HG03108 (cell line): ENCODE measurements around the gene ZDHHC5.
A peak's percentile ranks its signal among the peaks of the same experiment; 100 is the strongest.
"Not testable (repeated sequence)": the region's sequence is repeated elsewhere in the genome, so short reads cannot be mapped to it uniquely, and the experiment has no call there.

Source experiments
- ATAC-seq: cut with Tn5 transposase; IDR thresholded peaks from one replicate; pipeline ENCODE4 v1.9.1; 2021; ENCODE audit warnings: moderate library complexity; ENCODE audit not compliant: unreplicated experiment

ZDHHC5 gene

DNA sequence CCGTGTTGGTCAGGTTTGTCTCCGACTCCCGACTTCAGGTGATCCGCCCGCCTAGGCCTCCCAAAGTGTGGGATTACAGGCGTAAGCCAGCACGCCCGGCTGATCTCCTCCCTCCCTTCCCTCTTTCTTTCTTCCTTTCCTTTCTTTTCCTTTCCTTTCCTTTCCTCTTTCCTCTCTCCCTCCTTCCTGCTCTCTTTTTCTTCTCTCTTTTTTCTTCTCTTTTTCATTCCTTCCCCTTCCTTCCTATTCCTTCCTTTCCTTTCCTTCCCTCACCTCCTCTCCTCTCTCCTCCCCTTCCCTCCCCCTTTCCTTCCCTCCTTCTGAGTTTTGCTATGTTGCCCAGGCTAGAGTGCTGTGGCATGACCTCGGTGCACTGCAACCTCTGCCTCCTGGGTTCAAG lies 3.9 kb upstream of the ZDHHC5 start:
- no peak for ATAC-seq

DNA sequence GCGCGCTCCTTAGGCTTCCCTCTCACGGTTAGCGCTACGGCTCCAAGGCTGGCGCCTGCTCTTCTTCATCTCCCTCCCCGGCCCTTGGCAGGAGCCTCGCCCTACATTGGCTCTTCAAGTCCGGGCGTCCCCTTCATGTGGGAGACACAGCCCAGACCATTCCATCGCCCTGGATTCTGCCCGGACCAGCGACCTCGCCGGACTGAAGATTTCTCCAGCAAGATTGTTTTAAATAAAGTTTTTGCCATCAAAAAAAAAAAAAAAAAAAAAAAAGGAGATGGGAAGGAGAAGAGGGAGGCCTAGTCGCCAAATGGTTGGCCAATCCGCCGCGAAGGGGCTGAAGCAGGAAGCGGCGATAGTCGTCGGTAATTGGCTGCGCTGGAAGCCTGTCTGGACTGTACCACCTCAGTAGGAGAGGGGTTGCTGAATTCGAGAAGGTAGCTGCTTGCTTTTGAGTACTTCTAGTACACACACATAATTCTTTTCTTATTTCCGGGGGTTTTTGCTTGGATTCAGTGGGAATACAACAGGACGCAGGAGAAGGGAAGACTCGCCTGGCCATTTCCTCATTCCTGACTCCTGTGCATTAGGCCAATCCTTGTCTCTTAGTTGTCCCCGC lies 688 bp upstream of the ZDHHC5 start:
- peak; percentile 62 for ATAC-seq

DNA sequence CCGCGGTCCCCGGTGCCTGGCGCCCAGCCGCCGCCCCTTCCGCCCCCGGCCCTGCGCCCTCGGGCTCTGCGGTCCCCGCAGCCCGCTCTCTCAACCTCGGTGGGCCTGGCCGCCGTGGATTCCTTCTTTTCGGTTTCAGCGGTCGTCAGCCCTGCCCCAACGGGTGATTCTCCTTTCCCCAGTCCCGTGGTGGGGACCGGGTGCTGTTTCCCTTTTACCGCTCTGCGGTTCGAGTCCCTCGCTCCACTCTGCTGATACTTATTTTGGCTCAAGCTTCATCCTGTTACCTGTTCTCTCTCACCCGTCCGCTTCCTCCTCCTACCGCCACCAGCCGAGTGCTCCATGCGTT lies 494 bp downstream of the ZDHHC5 start:
- no peak for ATAC-seq

DNA sequence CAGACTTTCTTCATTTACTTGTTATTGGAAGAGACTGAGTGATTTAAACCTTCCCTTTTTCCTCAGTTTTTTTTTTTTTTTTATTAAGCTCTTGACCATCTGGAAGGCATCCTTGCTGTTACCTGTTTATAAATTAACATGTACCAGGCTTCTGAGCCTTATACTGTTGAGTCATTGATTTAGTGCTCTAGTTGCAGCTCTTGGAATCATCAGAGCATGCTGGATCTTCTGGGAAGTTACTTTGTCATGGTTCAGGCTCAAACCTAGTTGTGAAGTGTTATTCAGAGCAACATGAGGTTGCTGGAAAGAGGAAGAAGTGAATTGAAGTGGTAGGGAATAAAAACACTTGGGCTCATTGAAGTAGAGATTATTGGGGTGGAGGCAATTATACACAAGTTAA lies 6.3 kb downstream of the ZDHHC5 start:
- ATAC-seq = no peak

GRCh38 chr11:57675176-57675941 lies 7.4 kb downstream of the ZDHHC5 start:
- ATAC-seq = no peak

GRCh38 chr11:57679396-57679795 lies 11.5 kb downstream of the ZDHHC5 start:
- ATAC-seq = no peak

- no peak for ATAC-seq
Observed at GRCh38 chr11:57680552-57680874, 12.6 kb downstream of the ZDHHC5 start.

DNA sequence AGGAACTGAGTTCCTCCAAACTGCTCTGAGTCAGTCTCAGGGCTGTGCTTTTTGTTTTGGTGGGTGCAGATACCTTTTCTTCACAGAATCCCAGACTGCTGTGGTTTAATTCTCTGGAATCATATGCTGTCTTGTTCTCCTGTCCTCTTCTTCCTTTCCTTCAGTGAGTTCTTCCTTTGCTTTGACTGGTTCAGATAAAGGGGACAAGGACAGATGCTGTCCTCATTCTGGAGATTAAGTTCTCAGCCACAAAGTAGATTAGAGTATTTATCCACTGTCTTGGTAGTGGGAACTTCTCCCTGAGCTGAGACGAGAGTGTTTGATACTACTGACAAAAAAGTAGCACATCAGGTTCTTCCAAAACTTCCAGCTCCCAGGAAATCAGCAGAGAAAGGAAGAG lies 13.3 kb downstream of the ZDHHC5 start:
- ATAC-seq = no peak

GRCh38 chr11:57690474-57690873 lies 22.6 kb downstream of the ZDHHC5 start:
- ATAC-seq = not testable (repeated sequence)

DNA sequence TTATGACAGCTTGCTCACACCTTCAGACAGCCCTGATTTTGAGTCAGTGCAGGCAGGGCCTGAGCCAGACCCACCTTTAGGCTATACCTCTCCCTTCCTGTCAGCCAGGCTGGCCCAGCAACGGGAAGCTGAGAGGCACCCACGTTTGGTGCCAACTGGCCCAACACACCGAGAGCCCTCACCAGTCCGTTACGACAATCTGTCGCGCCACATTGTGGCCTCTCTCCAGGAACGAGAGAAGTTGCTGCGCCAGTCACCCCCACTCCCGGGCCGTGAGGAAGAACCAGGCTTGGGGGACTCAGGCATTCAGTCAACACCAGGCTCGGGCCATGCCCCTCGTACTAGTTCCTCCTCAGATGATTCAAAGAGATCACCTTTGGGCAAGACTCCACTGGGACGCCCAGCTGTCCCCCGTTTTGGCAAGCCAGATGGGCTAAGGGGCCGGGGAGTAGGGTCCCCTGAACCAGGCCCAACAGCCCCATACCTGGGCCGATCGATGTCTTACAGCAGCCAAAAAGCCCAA lies 31.0 kb downstream of the ZDHHC5 start:
- no peak for ATAC-seq

DNA sequence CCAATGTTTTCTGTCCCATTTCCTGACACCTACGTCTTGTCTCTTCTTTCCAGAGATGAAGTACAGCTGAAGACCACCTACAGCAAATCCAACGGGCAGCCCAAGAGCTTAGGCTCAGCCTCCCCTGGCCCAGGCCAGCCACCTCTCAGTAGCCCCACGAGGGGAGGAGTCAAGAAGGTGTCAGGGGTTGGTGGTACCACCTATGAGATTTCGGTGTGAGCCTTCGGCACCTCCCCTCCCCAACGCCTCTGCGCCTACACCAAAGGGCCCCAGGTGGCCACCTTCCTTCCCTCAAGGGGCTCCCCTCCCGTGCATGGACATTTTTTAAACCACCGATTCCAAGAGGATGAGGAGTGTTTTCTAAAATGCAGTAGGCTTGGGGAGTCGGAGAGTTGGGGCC lies 31.9 kb downstream of the ZDHHC5 start:
- no peak for ATAC-seq

DNA sequence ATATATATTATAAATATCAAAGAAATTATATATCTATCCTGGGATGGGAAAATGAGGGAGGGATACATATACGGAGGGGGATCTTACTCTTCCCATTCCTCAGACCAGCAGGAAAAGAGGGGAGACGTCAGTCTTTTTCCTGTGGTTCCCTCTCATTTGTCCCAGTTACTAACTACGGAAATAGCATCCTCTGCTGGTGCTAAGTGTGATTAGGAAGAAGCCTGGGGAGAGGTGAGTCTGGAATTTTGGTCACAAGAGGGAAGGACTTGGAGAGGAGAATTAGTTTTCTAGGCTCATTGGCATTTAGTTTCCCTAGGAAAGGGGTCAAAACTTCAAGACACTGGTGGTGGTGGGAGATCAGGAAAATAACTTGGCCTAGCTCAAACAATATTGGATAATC lies 32.5 kb downstream of the ZDHHC5 start:
- ATAC-seq = no peak

GRCh38 chr11:57703341-57703740 lies 35.4 kb downstream of the ZDHHC5 start:
- ATAC-seq = no peak

- ATAC-seq = no peak
Observed at GRCh38 chr11:57704932-57705331, 37.0 kb downstream of the ZDHHC5 start.

GRCh38 chr11:57705432-57705831 lies 37.5 kb downstream of the ZDHHC5 start:
- ATAC-seq = not testable (repeated sequence)

- ATAC-seq = no peak
Observed at GRCh38 chr11:57709802-57710367, 42.0 kb downstream of the ZDHHC5 start.

DNA sequence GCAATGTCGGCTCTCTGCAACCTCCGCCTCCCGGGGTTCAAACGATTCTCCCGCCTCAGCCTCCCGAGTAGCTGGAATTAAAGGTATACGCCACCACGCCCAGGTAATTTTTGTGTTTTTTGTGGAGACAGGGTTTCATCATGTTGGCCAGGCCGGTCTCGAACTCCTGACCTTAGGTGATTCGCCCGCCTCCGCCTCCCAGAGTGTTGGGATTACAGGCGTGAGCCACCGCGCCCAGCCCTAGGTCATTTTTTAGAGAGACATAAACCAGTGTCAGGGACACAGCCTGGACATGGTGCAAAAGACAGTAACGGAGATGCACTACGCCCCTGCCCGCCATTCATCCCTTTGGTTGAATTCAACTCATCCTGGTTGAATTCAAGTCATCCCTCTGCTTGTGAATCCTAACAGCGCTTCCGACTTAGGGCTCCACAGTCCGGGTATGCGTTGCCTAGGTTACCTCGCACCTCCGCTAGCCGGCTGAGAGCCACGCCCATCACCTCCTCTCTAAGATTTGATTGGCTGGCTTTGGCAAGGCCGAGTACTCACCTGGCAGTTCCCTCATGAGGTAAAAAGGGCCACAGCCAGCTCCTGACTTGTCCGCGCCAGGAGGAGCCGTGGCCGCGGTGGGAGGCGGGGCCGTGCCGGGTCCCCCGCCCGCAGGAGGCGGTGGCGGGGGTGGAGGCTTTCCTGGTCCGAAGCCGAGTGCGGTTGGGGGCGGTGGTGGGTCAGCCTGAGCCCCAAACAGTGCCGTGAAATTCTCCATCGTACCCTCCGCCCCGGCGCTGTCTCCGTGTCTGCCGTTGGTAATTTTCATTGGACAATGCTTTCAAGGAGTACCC lies 43.7 kb downstream of the ZDHHC5 start, which contains the start of gene MED19:
Gene MED19, minus strand, starts transcription at position 802 of the 842 bp plus-strand sequence. Its CDS starts 36 bp downstream, at position 766.
- ATAC-seq = peak; percentile 36

GRCh38 chr11:57712256-57713150 lies 44.6 kb downstream of the ZDHHC5 start, which contains the start of gene TMX2:
TSS of gene TMX2 (plus strand) at chr11:57712593. CDS start at chr11:57712619, 26 bp downstream.
- ATAC-seq = peak; percentile 96

- no peak for ATAC-seq
Observed at GRCh38 chr11:57713835-57714234, 45.9 kb downstream of the ZDHHC5 start.

GRCh38 chr11:57716726-57717125 lies 48.8 kb downstream of the ZDHHC5 start:
- ATAC-seq = not testable (repeated sequence)
